HEK293T (cell line): Measurements from ENCODE around the gene FLNB.

Experiments used
- CTCF ChIA-PET: fragments of 350-600 bp; formaldehyde crosslinking; extraction: SDS; loops from one replicate; lab custom pipeline; 2021; ENCODE audit warnings: antibody characterized with exemption, inconsistent platforms; lab: Yijun Ruan, JAX
- POLR2A ChIA-PET: fragments of 350-600 bp; formaldehyde crosslinking; extraction: SDS; loops from one replicate; lab custom pipeline; 2020; ENCODE audit warnings: antibody characterized with exemption, inconsistent platforms; lab: Yijun Ruan, JAX
- DNase-seq: peaks from one replicate; pipeline ENCODE4 v3.0.0; 2012; ENCODE audit warnings: mixed read lengths; ENCODE audit errors: extremely low spot score
- ARNT ChIP-seq: fragments of 450-650 bp; IDR thresholded peaks from 2 replicates; pipeline ENCODE4 v1.6.1; 2017; ENCODE audit warnings: mild to moderate bottlenecking
- BHLHE40 ChIP-seq: fragments of 450-650 bp; IDR thresholded peaks from 2 replicates; pipeline ENCODE4 v1.6.1; 2016; ENCODE audit warnings: mild to moderate bottlenecking, moderate library complexity, borderline replicate concordance
- CTBP1 ChIP-seq: fragments of 450-650 bp; IDR thresholded peaks from 2 replicates; pipeline ENCODE4 v1.6.1; 2016; ENCODE audit warnings: borderline replicate concordance
- ELF4 ChIP-seq: fragments of 450-650 bp; IDR thresholded peaks from 2 replicates; pipeline ENCODE4 v1.6.1; 2017; ENCODE audit warnings: antibody characterized with exemption
- FOXA1 ChIP-seq: fragments of 450-650 bp; IDR thresholded peaks from 2 replicates; pipeline ENCODE4 v1.6.1; 2016; ENCODE audit warnings: mild to moderate bottlenecking
- FOXM1 ChIP-seq: fragments of 450-650 bp; IDR thresholded peaks from 2 replicates; pipeline ENCODE4 v1.6.1; 2017; ENCODE audit warnings: mild to moderate bottlenecking, borderline replicate concordance
- HDGF ChIP-seq: fragments of 450-650 bp; IDR thresholded peaks from 2 replicates; pipeline ENCODE4 v1.6.1; 2017; ENCODE audit warnings: antibody characterized with exemption, borderline replicate concordance
- L3MBTL2 ChIP-seq: fragments of 450-650 bp; conservative IDR thresholded peaks from 2 replicates; pipeline ENCODE4 v1.6.1; 2016; ENCODE audit warnings: mild to moderate bottlenecking
- LEF1 ChIP-seq: fragments of 450-650 bp; IDR thresholded peaks from 2 replicates; pipeline ENCODE4 v1.6.1; 2017; ENCODE audit warnings: mild to moderate bottlenecking, borderline replicate concordance
- NFRKB ChIP-seq: fragments of 450-650 bp; IDR thresholded peaks from 2 replicates; pipeline ENCODE4 v1.6.1; 2016; ENCODE audit warnings: mild to moderate bottlenecking, moderate library complexity
- PKNOX1 ChIP-seq: fragments of 450-650 bp; IDR thresholded peaks from 2 replicates; pipeline ENCODE4 v1.6.1; 2016
- SP1 ChIP-seq: fragments of 450-650 bp; IDR thresholded peaks from 2 replicates; pipeline ENCODE4 v1.6.1; 2017
- TARDBP ChIP-seq: fragments of 450-650 bp; IDR thresholded peaks from 2 replicates; pipeline ENCODE4 v1.6.1; 2016
- ZNF384 ChIP-seq: fragments of 450-650 bp; IDR thresholded peaks from 2 replicates; pipeline ENCODE4 v1.6.1; 2016

Gene FLNB

GRCh38 chr3:58158442-58159153 lies 150.4 kb downstream of the FLNB start:
- TF ChIP-seq L3MBTL2, result no peak
- no peak for TF ChIP-seq TARDBP
- no peak for TF ChIP-seq FOXA1
- no peak for TF ChIP-seq FOXM1
- no peak for TF ChIP-seq ELF4
- TF ChIP-seq SP1, result no peak
- no peak for TF ChIP-seq NFRKB
- DNase-seq, result no peak
- ChIA-PET CTCF (no interaction called here), POLR2A (no interaction called here)

DNA sequence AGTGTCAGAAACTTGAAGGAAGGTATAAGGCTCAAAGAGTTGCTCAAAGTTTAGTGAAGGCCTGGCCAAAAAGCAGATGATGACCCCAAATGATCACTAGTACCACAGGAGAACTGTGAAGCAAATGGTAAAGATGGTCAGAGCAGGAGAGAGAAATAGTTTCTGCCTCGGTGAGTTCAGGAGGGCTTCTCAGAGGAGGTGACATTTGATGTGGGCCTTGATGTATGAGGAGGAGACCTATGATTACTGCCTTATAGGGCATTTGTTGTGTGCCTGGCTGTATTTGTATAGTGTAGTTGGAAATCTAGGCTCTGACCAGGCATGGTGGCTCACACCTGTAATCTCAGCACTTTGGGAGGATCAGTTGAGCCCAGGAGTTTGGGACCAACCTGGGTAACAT lies 152.2 kb downstream of the FLNB start:
- CTCF ChIA-PET, result interaction anchor here (0.9 kb wide), 1 partner anchor 153 kb away, joined by 3 read pairs; the partner anchor contains the start of gene FLNB

GRCh38 chr3:58161435-58162398 lies 153.5 kb downstream of the FLNB start:
- CTCF ChIA-PET, result interaction anchor here (0.9 kb wide), 1 partner anchor 154 kb away, joined by 3 read pairs; the partner anchor contains the start of gene FLNB
- no peak for DNase-seq
- TF ChIP-seq LEF1 (no peak), NFRKB (no peak), TARDBP (no peak), SP1 (no peak), ZNF384 (no peak), ARNT (no peak), HDGF (no peak)
- POLR2A ChIA-PET, result no interaction called here

More for the DNA sequence above, 152.2 kb downstream of the FLNB start:
- no peak for DNase-seq
- TF ChIP-seq L3MBTL2, result no peak
- no peak for TF ChIP-seq ZNF384
- POLR2A ChIA-PET, result no interaction called here

GRCh38 chr3:58163234-58163633 lies 155.0 kb downstream of the FLNB start:
- ChIA-PET POLR2A (no interaction called here), CTCF (interaction anchor here (0.6 kb wide), 1 partner anchor 14 kb away, joined by 3 read pairs; no protein-coding TSS in a partner anchor)
- DNase-seq, result no peak
- TF ChIP-seq TARDBP, result no peak
- no peak for TF ChIP-seq FOXM1
- TF ChIP-seq HDGF, result no peak
- TF ChIP-seq ELF4, result no peak

GRCh38 chr3:58164199-58164879 lies 156.1 kb downstream of the FLNB start:
- CTCF ChIA-PET, result no interaction called here

GRCh38 chr3:58164906-58165821 lies 156.9 kb downstream of the FLNB start:
- ChIA-PET CTCF (interaction anchor here (1.2 kb wide), 1 partner anchor 157 kb away, joined by 3 read pairs; the partner anchor contains the start of gene FLNB), POLR2A (interaction anchor here (1.0 kb wide), 1 partner anchor 10 kb away, joined by 3 read pairs; no protein-coding TSS in a partner anchor)
- no peak for TF ChIP-seq ZNF384
- TF ChIP-seq PKNOX1, result no peak
- TF ChIP-seq L3MBTL2, result no peak
- no peak for TF ChIP-seq CTBP1
- TF ChIP-seq FOXM1, result no peak
- no peak for TF ChIP-seq TARDBP
- no peak for TF ChIP-seq ELF4
- TF ChIP-seq BHLHE40, result no peak
- TF ChIP-seq ARNT, result no peak
- no peak for TF ChIP-seq FOXA1
- TF ChIP-seq LEF1, result no peak
- no peak for TF ChIP-seq NFRKB
- no peak for DNase-seq

More at GRCh38 chr3:58164199-58164879, 156.1 kb downstream of the FLNB start:
- POLR2A ChIA-PET, result no interaction called here
- DNase-seq, result no peak
- no peak for TF ChIP-seq ZNF384
